ENCODE measurements around the gene MAMSTR. TPM values are rescaled to one million over a fixed set of nuclear protein-coding genes. Genes with fewer than 3 reads are reported as not detected.

The MAMSTR gene
- total RNA-seq, 2 experiments from 2014 or later: 0.88 to 1.2 TPM

DNA sequence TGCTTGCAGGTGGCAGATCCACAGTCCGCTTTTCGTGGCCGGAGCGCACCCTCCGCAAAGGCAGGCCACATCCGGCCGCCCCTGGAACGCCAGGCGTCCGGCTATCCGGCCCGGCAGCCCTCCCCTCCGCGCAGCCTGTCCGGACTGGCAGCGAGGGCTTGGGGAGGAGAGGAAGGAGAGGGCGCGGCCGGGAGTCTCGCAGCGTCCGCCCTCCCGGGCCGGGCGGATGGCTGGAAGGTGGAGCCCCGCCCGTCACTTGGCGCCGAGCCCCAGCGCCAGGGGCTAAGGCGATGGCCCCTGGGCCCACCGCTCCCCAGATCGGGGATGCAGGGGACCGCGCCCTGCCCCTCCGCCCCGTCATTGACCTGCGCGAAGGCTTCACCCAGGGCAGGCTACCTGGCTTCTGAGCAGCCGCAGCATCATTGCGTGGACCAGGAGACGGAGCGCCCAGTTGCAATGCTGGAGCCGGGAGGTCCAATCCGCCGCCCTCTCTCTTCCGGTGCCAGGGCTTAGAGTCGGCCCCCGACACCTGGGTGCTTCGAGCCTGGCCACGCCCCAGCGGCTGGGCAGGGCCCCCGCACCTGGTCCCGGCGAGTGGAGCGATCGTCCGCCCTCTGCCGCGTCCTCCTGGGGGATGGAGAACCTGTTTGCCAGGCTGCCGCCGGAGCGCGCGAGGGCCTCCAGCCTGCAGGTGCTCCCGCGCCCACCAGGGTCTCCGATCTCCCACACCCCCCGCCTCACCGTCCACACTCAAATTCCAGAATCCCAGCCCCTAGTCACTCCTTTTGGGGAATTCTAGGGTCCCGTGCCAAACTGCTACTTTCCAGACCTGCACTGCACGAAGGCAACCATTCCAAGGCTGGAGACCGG lies 33.2 kb upstream of the MAMSTR start, which contains the start of gene FUT1:
Gene FUT1, minus strand, starts transcription at position 146 of the 870 bp plus-strand sequence. CDS start 1,360 bp downstream, outside the sequence.
- Mint-ChIP-seq H3K9me3 (no peaks in the 10 kb centered on the region), H3K27ac (no peak within 1 kb of the TSS), H3K27me3 (peaks cover 26% of the 10 kb centered on the region), H3K4me1 (peaks cover 22% of the 10 kb centered on the region), H3K36me3 (ENCODE audit: low read depth) (no peaks in the 10 kb centered on the region), H3K4me3 (peak within 1 kb of the TSS; percentile 62)
- ChIA-PET POLR2A (no interaction called here), CTCF (interaction anchor here (0.9 kb wide), 1 partner anchor 35 kb away, joined by 3 read pairs; no protein-coding TSS in a partner anchor)
- peak; percentile 50 for DNase-seq

DNA sequence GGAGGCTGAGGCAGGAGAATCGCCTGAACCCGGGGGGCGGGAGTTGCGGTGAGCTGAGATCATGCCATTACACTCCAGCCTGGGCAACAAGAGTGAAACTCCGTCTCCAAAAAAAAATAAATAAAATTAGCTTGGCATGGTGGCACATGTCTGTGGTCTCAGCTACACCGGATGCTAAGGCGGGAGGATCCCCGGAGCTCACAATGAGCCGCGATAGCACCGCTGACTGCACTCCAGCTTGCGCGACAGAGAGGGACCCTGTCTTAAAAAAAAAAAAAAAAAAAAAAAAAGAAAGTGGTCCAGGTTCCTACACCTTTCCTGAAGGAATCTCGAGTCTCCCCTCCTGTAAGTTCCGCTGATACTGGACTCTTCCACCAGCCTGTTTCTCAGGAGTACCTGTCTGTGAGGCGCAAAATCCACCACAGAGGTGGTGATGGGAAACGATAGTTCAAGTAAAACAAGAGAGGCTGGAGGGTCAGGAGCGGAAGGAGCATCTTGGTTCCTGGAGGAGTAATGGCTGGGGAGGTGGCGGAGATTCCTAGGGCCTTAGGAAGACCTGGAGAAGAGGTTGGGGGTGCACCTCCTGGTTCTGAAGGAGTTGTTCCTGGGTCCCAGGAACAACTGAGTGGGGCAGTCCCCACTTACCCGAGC lies 32.4 kb upstream of the MAMSTR start:
- DNase-seq: peak; percentile 41
- H3K9me3 Mint-ChIP-seq: no peaks in the 10 kb centered on the region
- no peak overlapping the region for H3K27ac Mint-ChIP-seq
- H3K4me1 Mint-ChIP-seq: peaks cover 25% of the 10 kb centered on the region
- peaks cover 26% of the 10 kb centered on the region for H3K27me3 Mint-ChIP-seq
- CTCF ChIA-PET: interaction anchor here (0.9 kb wide), 1 partner anchor 36 kb away, joined by 3 read pairs; no protein-coding TSS in a partner anchor
- peak overlapping the region; percentile 62 for H3K4me3 Mint-ChIP-seq
- H3K36me3 Mint-ChIP-seq (ENCODE audit: low read depth): no peaks in the 10 kb centered on the region
- POLR2A ChIA-PET: no interaction called here

DNA sequence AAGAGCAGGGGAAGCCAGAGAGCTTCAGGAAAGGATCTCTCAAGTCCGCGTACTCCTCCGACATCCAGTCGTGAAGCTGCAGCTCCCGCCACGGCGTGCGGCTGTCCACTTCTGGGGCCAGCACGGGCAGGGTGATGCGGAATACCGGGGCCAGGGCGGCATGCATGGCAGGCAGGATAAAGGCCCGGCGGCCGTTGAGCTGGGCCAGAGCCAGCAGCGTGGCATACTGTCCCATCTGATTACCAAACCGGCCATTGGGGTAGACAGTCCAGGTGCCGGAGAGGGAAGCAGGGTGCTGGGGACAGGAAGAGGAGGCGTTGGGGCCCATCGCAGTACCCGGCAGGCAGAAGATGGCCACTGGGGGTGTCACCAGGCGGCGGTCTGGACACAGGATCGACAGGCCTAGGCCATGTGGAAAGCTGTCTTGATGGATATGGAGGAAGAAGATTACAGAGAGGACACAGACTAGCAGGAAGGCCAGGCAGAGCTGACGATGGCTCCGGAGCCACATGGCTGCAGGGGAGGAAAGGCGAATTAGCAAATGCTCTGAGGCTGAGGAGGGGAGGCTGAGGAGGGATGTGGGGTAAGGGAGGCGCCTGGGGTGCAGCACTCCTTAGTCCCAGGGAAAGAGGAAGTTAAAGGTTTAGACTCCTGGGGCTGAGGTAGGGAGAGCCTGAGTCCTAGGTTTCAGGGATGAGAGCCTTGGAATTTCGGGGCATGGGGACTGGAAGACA lies 31.4 kb upstream of the MAMSTR start:
- no peaks in the 10 kb centered on the region for H3K9me3 Mint-ChIP-seq
- DNase-seq: no peak
- peaks cover 30% of the 10 kb centered on the region for H3K27me3 Mint-ChIP-seq
- no peaks in the 10 kb centered on the region for H3K36me3 Mint-ChIP-seq (ENCODE audit: low read depth)
- peak overlapping the region; percentile 38 for H3K27ac Mint-ChIP-seq
- CTCF ChIA-PET: interaction anchor here (0.8 kb wide), 1 partner anchor 12 kb away, joined by 3 read pairs; no protein-coding TSS in a partner anchor
- H3K4me3 Mint-ChIP-seq: no peak overlapping the region
- H3K4me1 Mint-ChIP-seq: peaks cover 30% of the 10 kb centered on the region
- POLR2A ChIA-PET: interaction anchor here (1.8 kb wide), 1 partner anchor 12 kb away, joined by 4 read pairs; no protein-coding TSS in a partner anchor

DNA sequence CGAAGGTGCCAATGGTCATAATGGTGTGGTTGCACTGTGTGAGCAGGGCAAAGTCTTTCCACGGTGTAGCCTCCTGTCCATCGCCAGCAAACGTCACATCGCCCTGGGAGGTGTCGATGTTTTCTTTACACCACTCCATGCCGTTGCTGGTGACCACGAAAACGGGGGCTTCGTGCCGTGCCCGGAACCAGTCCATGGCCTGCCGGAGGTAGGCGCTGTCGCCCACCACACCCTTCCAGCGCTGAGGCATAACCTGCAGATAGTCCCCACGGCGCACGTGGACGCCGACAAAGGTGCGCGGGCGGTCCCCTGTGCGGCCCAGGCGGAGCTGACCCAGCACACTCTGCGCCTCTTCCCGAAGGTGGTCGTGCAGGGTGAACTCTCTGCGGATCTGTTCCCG lies 30.8 kb upstream of the MAMSTR start:
- POLR2A ChIA-PET: interaction anchor here (1.8 kb wide), 1 partner anchor 11 kb away, joined by 4 read pairs; no protein-coding TSS in a partner anchor
- H3K4me1 Mint-ChIP-seq: peaks cover 34% of the 10 kb centered on the region
- H3K36me3 Mint-ChIP-seq (ENCODE audit: low read depth): no peaks in the 10 kb centered on the region
- H3K4me3 Mint-ChIP-seq: no peak overlapping the region
- CTCF ChIA-PET: interaction anchor here (0.8 kb wide), 1 partner anchor 11 kb away, joined by 3 read pairs; no protein-coding TSS in a partner anchor
- no peak overlapping the region for H3K27ac Mint-ChIP-seq
- DNase-seq: no peak
- no peaks in the 10 kb centered on the region for H3K9me3 Mint-ChIP-seq
- peaks cover 31% of the 10 kb centered on the region for H3K27me3 Mint-ChIP-seq

DNA sequence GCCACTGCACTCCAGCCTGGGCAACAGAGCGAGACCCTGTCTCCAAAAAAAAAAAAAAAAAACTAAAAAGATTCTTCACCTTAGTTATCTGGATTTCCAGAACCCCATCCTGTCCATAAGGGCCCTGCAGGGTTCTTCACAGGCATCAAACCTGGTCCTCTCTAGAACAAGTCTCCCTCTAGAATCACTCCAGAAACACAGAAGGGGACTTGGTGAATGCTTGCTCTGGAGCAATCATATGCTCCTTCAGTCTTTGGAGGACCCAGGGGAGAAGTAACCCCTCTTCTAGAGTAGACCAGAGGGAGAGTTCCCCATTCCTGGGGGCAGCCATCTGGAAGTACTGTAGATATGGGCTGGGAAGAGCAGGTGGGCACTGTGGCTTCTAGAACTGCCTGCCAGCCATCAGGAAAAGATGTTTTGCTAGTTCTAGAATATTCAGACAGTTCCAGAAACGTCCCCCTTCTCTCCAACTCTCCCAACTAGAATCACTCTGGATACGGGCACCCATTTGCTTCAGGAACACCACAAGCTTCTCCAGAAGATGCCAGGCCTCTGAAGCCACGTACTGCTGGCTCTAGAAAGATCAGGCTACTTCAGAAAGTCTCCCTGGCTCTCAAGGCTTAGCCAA lies 30.2 kb upstream of the MAMSTR start:
- no peaks in the 10 kb centered on the region for H3K36me3 Mint-ChIP-seq (ENCODE audit: low read depth)
- CTCF ChIA-PET: no interaction called here

DNA sequence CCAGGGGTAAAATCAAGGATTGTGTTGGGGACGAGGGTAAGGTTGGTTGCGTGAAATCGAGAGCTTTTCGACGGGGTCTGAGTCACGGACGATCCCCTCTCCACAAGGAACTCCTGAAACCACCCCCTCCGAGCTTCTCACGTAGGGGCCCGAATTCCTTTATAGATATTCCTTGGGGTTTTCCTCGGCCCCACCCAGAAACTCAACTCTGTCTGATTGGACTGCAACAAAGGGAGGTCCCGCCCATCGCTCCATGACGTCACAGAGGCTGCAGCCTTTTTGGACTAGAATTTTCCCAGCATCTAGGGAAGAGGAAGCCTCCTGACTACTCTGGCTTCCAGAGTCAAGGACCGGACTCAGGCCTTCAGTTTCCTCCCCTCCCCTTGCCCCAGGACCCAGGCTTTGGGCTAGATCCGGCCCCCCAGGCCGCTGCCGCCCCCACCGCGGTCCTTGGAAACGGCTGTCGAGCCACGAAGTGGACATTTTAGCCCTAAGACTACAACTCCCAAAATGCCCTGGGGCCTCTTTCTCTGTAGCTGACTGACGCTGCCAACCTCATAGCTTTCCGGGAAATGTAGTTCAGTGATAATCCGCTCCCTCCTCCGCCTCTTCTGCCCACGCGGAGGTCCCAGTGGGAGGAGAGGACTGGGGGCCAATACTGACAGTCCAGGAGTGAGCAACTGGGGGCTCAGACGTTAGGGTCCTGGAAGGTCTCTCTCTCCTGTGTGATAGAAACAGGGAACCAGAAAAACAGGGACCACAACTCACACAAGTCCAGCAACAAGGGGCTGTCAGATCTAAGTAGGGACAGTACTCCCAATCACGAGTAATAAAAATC lies 27.4 kb upstream of the MAMSTR start, which contains the start of gene IZUMO1:
Gene IZUMO1, minus strand, starts transcription at position 172 of the 838 bp plus-strand sequence. CDS start 1,050 bp downstream, outside the sequence.
- POLR2A ChIA-PET: interaction anchor here (1.0 kb wide), 1 partner anchor 347 kb away, joined by 3 read pairs; no protein-coding TSS in a partner anchor
- peaks cover 18% of the 10 kb centered on the region for H3K4me1 Mint-ChIP-seq
- no peak within 1 kb of the TSS for H3K4me3 Mint-ChIP-seq
- DNase-seq: peak; percentile 67
- no peaks in the 10 kb centered on the region for H3K36me3 Mint-ChIP-seq (ENCODE audit: low read depth)
- H3K27ac Mint-ChIP-seq: no peak within 1 kb of the TSS
- peaks cover 10% of the 10 kb centered on the region for H3K27me3 Mint-ChIP-seq
- CTCF ChIA-PET: interaction anchor here (1.0 kb wide), 1 partner anchor 8 kb away, joined by 3 read pairs; no protein-coding TSS in a partner anchor
- no peaks in the 10 kb centered on the region for H3K9me3 Mint-ChIP-seq

More for the DNA sequence above, 30.2 kb upstream of the MAMSTR start:
- H3K27ac Mint-ChIP-seq: no peak overlapping the region
- no peak for DNase-seq
- H3K4me1 Mint-ChIP-seq: peaks cover 35% of the 10 kb centered on the region
- H3K27me3 Mint-ChIP-seq: peaks cover 29% of the 10 kb centered on the region
- POLR2A ChIA-PET: interaction anchor here (1.8 kb wide), 1 partner anchor 11 kb away, joined by 4 read pairs; no protein-coding TSS in a partner anchor
- no peak overlapping the region for H3K4me3 Mint-ChIP-seq
- no peaks in the 10 kb centered on the region for H3K9me3 Mint-ChIP-seq

DNA sequence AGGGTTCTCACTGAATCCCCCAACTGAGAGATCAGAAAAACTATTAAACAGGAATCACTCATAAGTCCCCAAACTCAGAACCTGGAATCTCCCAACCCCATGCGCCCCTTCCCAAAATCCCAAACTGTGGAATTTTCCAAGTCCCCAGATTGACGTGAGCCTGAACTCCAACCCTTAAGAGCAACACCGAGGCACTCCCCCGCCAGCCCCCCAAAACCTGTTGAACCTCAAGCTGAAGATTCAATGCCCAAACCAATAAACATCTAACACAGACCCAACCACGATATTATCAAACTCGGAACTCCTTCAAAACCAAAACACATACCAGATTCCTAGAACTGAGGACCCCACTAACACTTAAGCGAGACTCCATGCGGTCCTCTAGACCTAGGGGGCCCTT lies 26.6 kb upstream of the MAMSTR start:
- no peaks in the 10 kb centered on the region for H3K9me3 Mint-ChIP-seq
- CTCF ChIA-PET: no interaction called here
- POLR2A ChIA-PET: interaction anchor here (1.0 kb wide), 1 partner anchor 346 kb away, joined by 3 read pairs; no protein-coding TSS in a partner anchor

DNA sequence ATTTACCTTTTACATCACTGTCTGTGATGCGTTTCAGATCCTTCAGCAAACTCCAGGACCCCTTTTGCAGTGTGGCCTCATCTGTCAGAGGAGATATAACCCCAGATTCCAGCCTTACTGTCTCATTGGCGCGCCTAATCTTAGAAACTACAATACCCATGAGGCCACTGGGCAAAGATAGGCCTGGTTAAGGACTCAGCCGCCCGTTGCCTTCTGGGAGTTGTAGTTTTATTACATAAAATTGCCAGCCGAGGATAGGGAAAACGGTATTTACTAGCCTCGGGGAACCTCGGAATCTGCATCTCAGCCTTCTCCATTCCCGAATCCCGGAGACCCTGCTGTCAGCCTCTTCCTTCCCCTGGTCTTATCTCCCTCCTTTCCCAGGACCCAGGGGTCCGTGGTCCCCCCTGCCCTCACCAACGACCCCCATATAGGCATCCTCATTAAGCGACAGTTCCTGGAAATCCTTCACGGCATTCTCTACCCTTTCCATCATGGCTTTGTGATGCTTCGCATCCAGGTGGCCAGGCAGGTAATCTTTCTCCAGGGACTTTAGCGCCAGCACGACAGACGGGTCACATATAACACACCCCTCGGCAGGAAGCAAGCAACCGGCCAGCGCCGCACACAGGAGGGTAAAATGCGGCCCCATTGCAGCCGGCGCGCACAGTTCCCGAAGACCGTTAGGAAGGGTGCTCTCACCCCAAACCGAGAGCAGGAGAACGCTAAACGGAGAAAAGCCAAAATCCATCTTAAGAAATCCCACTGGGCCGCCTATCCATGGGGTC lies 25.9 kb upstream of the MAMSTR start:
- Mint-ChIP-seq H3K9me3 (no peaks in the 10 kb centered on the region), H3K27me3 (peaks cover 6% of the 10 kb centered on the region), H3K27ac (no peak overlapping the region), H3K4me1 (peaks cover 25% of the 10 kb centered on the region), H3K4me3 (no peak overlapping the region), H3K36me3 (ENCODE audit: low read depth) (no peaks in the 10 kb centered on the region)
- peak; percentile 61 for DNase-seq
- CTCF ChIA-PET: interaction anchor here (0.6 to 1.0 kb wide), 2 partner anchors 96 to 248 kb away, joined by 4 read pairs; partner anchors contain the start of genes GYS1 and RUVBL2
- POLR2A ChIA-PET: no interaction called here

More for the DNA sequence above, 26.6 kb upstream of the MAMSTR start:
- Mint-ChIP-seq H3K27me3 (peaks cover 8% of the 10 kb centered on the region), H3K36me3 (ENCODE audit: low read depth) (no peaks in the 10 kb centered on the region), H3K27ac (no peak overlapping the region), H3K4me1 (peaks cover 24% of the 10 kb centered on the region), H3K4me3 (no peak overlapping the region)
- no peak for DNase-seq

DNA sequence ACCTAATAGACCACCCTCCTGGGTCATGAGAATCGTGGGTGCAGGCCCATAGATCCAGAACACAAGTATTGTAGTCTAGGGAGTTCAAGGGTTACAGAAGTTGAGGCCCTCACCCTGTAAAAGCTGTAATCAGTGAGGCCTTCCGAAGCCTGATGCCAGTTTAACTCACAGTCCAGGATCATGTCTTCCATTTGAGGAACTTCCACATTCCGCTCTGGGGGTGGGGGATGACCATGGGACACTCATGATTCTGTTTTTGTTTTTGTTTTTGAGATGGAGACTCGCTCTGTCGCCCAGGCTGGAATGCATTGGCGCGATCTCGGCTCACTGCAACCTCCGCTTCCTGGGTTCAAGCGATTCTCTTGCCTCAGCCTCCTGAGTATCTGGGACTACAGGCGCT lies 22.6 kb upstream of the MAMSTR start:
- H3K9me3 Mint-ChIP-seq: no peaks in the 10 kb centered on the region
- POLR2A ChIA-PET: no interaction called here
- peaks cover 11% of the 10 kb centered on the region for H3K27me3 Mint-ChIP-seq
- CTCF ChIA-PET: no interaction called here
- no peak overlapping the region for H3K27ac Mint-ChIP-seq
- no peak overlapping the region for H3K4me3 Mint-ChIP-seq
- H3K36me3 Mint-ChIP-seq (ENCODE audit: low read depth): no peaks in the 10 kb centered on the region
- DNase-seq: no peak
- peaks cover 34% of the 10 kb centered on the region for H3K4me1 Mint-ChIP-seq

DNA sequence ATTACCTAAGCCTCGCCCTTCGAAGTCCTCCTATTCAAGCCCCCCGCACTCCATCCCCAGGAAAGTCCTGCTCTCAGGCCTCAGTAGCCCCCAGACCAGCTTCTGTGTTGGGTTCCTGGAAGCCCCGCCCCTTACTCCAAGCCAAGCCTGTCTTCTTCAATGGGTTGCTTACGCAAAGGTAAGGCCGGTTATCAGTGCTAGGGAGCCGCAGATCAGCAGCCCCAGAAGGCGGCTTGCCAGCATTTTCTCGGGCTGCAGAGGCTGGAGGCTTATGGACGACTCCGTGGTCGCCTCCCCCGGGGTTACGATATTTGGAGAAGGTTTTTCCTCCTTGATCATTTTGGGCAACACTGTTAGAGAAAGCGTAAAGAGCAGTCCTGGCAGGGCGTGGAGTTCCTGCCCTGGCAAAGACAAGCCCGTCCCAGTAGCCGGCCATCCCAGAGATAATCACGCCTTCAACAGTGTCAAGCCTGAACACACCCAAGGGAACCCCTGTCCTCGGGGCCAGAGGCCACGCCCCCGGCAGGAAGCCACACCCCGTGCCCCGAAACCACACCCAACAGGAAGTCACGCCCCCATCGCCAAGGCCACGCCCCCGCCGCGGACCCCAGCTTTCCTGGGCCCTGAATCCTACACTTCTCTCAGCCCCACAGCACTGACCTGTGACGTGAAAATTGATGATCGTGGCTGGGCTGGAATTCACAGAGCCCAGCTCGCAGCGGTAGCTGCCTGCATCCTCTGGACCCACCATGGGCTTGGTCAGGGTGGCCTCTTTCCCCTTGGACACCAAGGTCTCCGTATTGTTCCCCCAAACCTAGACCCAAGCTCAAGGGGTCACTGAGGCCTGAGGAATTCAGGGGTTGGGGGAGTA lies 21.8 kb upstream of the MAMSTR start:
- Mint-ChIP-seq H3K4me1 (peaks cover 32% of the 10 kb centered on the region), H3K9me3 (no peaks in the 10 kb centered on the region), H3K4me3 (no peak overlapping the region), H3K36me3 (ENCODE audit: low read depth) (no peaks in the 10 kb centered on the region), H3K27me3 (peaks cover 11% of the 10 kb centered on the region), H3K27ac (no peak overlapping the region)
- peak; percentile 50 for DNase-seq
- ChIA-PET POLR2A (no interaction called here), CTCF (no interaction called here)
